GM12878 (cell line): ENCODE measurements around the gene ZGLP1. TPM values are rescaled to one million over a fixed set of nuclear protein-coding genes. Genes with fewer than 3 reads are reported as not detected.
A peak's percentile ranks its signal among the peaks of the same experiment; 100 is the strongest.

Source experiments
- BACH1 ChIP-seq: fragments of 450-650 bp; IDR thresholded peaks from 2 replicates; pipeline ENCODE4 v1.6.1; 2017; ENCODE audit warnings: mild to moderate bottlenecking, borderline replicate concordance
- BRCA1 ChIP-seq: IDR thresholded peaks from 2 replicates; pipeline ENCODE4 v1.6.1; 2011; ENCODE audit warnings: low read depth, low read length, improper control_type of control experiment
- CEBPB ChIP-seq, 2 experiments: fragments of 150-350 bp in 1 of 2; IDR thresholded peaks; 2 replicates each; pipeline ENCODE4 v1.6.1; 2012 to 2014; ENCODE audit warnings: low read depth in 2 of 2, low read length in 2 of 2, borderline replicate concordance in 1 of 2, inconsistent platforms in 1 of 2
- CHD4 ChIP-seq: fragments of 200-600 bp; sonication (generic); IDR thresholded peaks from 2 replicates; pipeline ENCODE4 v1.6.1; 2016; ENCODE audit warnings: mild to moderate bottlenecking
- HDAC2 ChIP-seq: fragments of 200-600 bp; sonication (generic); IDR thresholded peaks from 2 replicates; pipeline ENCODE4 v1.6.1; 2017
- HDAC6 ChIP-seq: fragments of 200-600 bp; sonication (generic); IDR thresholded peaks from one replicate; pipeline ENCODE4 v1.8.0; 2017; ENCODE audit warnings: antibody characterized with exemption; ENCODE audit not compliant: unreplicated experiment
- JUNB ChIP-seq: IDR thresholded peaks from 2 replicates; pipeline ENCODE4 v1.6.1; 2016; ENCODE audit warnings: antibody characterized with exemption, mild to moderate bottlenecking
- KLF5 ChIP-seq: fragments of 450-650 bp; IDR thresholded peaks from 2 replicates; pipeline ENCODE4 v1.6.1; 2014; ENCODE audit warnings: mild to moderate bottlenecking; ENCODE audit not compliant: partially characterized antibody
- MEF2B ChIP-seq: fragments of 450-650 bp; IDR thresholded peaks from 2 replicates; pipeline ENCODE4 v1.6.1; 2018; ENCODE audit warnings: mild to moderate bottlenecking, moderate library complexity; ENCODE audit not compliant: partially characterized antibody, poor library complexity, severe bottlenecking
- MXI1 ChIP-seq: fragments of 150-350 bp; IDR thresholded peaks from 2 replicates; pipeline ENCODE4 v1.6.1; 2011; ENCODE audit warnings: low read depth, mild to moderate bottlenecking, inconsistent platforms, low read length, improper control_type of control experiment
- NRF1 ChIP-seq: conservative IDR thresholded peaks from 2 replicates; pipeline ENCODE4 v1.6.1; 2011; ENCODE audit warnings: mild to moderate bottlenecking, low read depth, low read length, improper control_type of control experiment
- PAX8 ChIP-seq: fragments of 450-650 bp; IDR thresholded peaks from 2 replicates; pipeline ENCODE4 v1.6.1; 2017; ENCODE audit warnings: mild to moderate bottlenecking, moderate library complexity
- POLR2A ChIP-seq: IDR thresholded peaks from 2 replicates; pipeline ENCODE4 v1.6.1; 2011; ENCODE audit warnings: low read depth, mild to moderate bottlenecking, low read length
- POLR2AphosphoS2 ChIP-seq: IDR thresholded peaks from 2 replicates; pipeline ENCODE4 v1.6.1; 2011; ENCODE audit warnings: low read depth, mild to moderate bottlenecking, low read length, improper control_type of control experiment, moderate library complexity
- POLR2AphosphoS5 ChIP-seq: IDR thresholded peaks from 2 replicates; pipeline ENCODE4 v1.6.1; 2011; ENCODE audit warnings: mild to moderate bottlenecking, low read length, inconsistent platforms
- RAD51 ChIP-seq: fragments of 450-650 bp; IDR thresholded peaks from 2 replicates; pipeline ENCODE4 v1.6.1; 2016; ENCODE audit warnings: moderate library complexity, mild to moderate bottlenecking, inconsistent platforms
- TAF1 ChIP-seq: IDR thresholded peaks from 2 replicates; pipeline ENCODE4 v1.6.1; 2011; ENCODE audit warnings: mild to moderate bottlenecking, low read depth, low read length, borderline replicate concordance
- TBL1XR1 ChIP-seq: IDR thresholded peaks from 2 replicates; pipeline ENCODE4 v1.6.1; 2012; ENCODE audit warnings: low read depth, low read length, improper control_type of control experiment
- YY1 ChIP-seq: IDR thresholded peaks from 2 replicates; pipeline ENCODE4 v1.6.1; 2011; ENCODE audit warnings: low read depth, mild to moderate bottlenecking, low read length
- ZZZ3 ChIP-seq: IDR thresholded peaks from 2 replicates; pipeline ENCODE4 v1.6.1; 2011; ENCODE audit warnings: low read depth; ENCODE audit not compliant: control insufficient read depth, insufficient read length
- polyA plus RNA-seq, 11 experiments: library from polyadenylated mRNA; depleted of rRNA in 4 of 11; unstranded in 6 of 11; stranded (reverse) in 5 of 11; fragments of >200 nt; fragmentation: Nextera tagmentation in 4 of 11; fragmentation: Illumina TruSeq in 1 of 11; extraction: Ambion mirVana in 4 of 11; extraction: Trizol in 1 of 11; gene quantifications; 1 replicate in 1 of 11; 2 replicates in 10 of 11; pipeline versions ENCODE4 v1.2.1 to v1.2.3, GENCODE V29; 2011 to 2016; ENCODE audit warnings: inconsistent platforms in 2 of 11, missing spikeins in 2 of 11, low read depth in 1 of 11
- total RNA-seq, 4 experiments: library from RNA; depleted of rRNA in 3 of 4; stranded (reverse); fragments of >200 nt in 3 of 4; fragmentation: Illumina TruSeq in 1 of 4; extraction: Trizol in 1 of 4; gene quantifications; 2 replicates each; pipeline versions ENCODE4 v1.2.1 to v1.2.3, GENCODE V29; 2013 to 2021
- TF ChIP-seq, protein P1 (sequence below): fragments of 450-650 bp; IDR thresholded peaks from 2 replicates; pipeline ENCODE4 v1.6.1; 2018; ENCODE audit warnings: mild to moderate bottlenecking, low read depth, moderate library complexity; ENCODE audit not compliant: partially characterized antibody
- TF ChIP-seq, protein P2 (sequence below): IDR thresholded peaks from 2 replicates; pipeline ENCODE4 v1.6.1; 2011; ENCODE audit warnings: borderline replicate concordance, low read depth, mild to moderate bottlenecking, moderate library complexity, mixed read lengths, low read length; ENCODE audit not compliant: insufficient read depth; ENCODE audit errors: extremely low read length

The ZGLP1 gene
- total and polyA plus RNA-seq, 10 of the 15 experiments (the other 5 are each of a cell fraction or from before 2014, with no cell fraction given) = 0.29 to 5.6 (median 1.3) TPM

DNA sequence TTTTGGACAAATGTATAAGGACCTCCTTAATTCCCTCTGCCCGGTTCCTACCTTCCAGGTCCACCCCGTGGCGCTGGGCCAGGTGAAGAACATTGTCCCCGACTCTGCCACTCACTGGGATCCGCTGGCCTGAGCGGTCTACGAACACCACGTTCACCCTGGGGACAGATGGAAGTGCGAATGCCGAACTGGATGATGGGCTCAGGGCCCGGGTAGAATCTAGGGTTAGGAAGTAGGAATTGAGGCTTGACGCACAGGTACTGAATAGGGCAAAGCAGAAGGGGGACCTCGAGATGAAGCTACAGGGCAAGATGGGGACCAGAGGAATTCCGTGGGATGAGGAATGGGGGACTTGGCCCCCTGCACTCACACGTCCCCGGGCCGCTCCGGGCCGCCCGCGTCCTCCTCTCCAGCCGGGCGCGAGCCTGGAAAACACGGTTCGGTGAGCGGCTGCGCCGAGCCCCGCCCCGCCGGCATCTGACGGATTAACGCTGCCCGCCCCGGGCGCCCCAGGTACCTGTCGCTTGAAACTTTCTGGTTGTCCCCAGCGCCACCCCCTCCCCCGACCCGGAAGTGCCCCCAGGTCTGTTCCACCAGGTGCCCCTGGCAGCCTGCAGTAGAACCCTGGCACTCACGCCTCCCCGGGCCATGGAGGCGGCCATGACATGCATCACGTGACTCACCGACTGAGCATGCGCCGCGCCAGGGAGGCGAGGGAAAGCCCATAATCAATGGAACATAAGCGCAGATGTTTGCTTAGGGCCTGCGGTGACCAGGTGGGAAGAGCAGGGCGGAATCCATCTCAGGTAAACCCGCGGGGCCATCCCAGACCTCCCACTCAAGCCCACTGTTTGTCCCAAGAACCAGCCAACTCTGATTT lies 6.0 kb upstream of the ZGLP1 start, which contains the start of gene FDX2 (continued):
- peak; percentile 90; the same call in 1 of the 2 replicates for TF ChIP-seq POLR2AphosphoS2
- no peak for TF ChIP-seq CEBPB (IDR thresholded peaks at IDR 0.05; ENCODE audit: borderline replicate concordance in 1 of 2, low read depth in 2 of 2, low read length in 2 of 2)
- TF ChIP-seq HDAC2 = no peak
- TF ChIP-seq MXI1 = peak; percentile 100
- peak; percentile 70 for TF ChIP-seq NRF1
- TF ChIP-seq TAF1 = peak; percentile 62; the same call in 1 of the 2 replicates
- TF ChIP-seq BRCA1 = no peak
- TF ChIP-seq JUNB = no peak
- TF ChIP-seq CHD4 = no peak
- TF ChIP-seq PAX8 = no peak
- TF ChIP-seq, protein P1, sequence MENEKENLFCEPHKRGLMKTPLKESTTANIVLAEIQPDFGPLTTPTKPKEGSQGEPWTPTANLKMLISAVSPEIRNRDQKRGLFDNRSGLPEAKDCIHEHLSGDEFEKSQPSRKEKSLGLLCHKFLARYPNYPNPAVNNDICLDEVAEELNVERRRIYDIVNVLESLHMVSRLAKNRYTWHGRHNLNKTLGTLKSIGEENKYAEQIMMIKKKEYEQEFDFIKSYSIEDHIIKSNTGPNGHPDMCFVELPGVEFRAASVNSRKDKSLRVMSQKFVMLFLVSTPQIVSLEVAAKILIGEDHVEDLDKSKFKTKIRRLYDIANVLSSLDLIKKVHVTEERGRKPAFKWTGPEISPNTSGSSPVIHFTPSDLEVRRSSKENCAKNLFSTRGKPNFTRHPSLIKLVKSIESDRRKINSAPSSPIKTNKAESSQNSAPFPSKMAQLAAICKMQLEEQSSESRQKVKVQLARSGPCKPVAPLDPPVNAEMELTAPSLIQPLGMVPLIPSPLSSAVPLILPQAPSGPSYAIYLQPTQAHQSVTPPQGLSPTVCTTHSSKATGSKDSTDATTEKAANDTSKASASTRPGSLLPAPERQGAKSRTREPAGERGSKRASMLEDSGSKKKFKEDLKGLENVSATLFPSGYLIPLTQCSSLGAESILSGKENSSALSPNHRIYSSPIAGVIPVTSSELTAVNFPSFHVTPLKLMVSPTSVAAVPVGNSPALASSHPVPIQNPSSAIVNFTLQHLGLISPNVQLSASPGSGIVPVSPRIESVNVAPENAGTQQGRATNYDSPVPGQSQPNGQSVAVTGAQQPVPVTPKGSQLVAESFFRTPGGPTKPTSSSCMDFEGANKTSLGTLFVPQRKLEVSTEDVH = peak; percentile 43
- no peak for TF ChIP-seq TBL1XR1
- no peak for TF ChIP-seq KLF5
- TF ChIP-seq, protein P2, sequence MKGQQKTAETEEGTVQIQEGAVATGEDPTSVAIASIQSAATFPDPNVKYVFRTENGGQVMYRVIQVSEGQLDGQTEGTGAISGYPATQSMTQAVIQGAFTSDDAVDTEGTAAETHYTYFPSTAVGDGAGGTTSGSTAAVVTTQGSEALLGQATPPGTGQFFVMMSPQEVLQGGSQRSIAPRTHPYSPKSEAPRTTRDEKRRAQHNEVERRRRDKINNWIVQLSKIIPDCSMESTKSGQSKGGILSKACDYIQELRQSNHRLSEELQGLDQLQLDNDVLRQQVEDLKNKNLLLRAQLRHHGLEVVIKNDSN = peak; percentile 98
- TF ChIP-seq POLR2A = peak; percentile 91
- TF ChIP-seq MEF2B = peak; percentile 27
- peak; percentile 63; the same call in 1 of the 2 replicates for TF ChIP-seq BACH1
- TF ChIP-seq RAD51 = peak; percentile 99
- TF ChIP-seq POLR2AphosphoS5 = peak; percentile 88
- peak; percentile 100 for TF ChIP-seq YY1
- no peak for TF ChIP-seq HDAC6
- no peak for TF ChIP-seq ZZZ3
